ENCODE results near the gene HOXD13. TPM values are rescaled to one million over a fixed set of nuclear protein-coding genes. Genes with fewer than 3 reads are reported as not detected.

The HOXD13 gene
- total and polyA plus RNA-seq, 2 of the 13 experiments (the other 11 are each of a cell fraction or from before 2014, with no cell fraction given) = not detected

DNA sequence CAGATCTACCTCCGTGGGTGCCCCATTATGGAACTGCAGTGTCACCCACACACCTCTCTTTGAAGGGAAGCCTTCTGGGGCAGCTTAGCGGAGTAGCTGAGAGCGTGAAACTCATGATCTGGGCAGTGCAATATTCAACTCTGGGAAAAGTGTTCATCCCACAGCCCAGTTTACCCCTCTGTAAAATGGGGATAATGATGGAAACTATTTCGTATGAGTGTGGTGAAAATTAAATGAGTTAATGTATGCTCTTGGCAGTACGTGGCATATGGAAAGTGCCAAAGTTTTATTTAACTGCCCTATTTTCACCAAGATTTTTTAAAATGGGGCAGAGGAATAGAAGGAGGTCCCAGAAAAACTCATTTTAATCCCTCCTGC is 20.2 kb upstream of the HOXD13 start:
- peaks cover 18 to 98% of the 10 kb centered on the region in 2 experiments for H3K27me3 ChIP-seq (ENCODE audit: control insufficient read depth in 1 of 2, insufficient read depth in 2 of 2, low read length in 2 of 2)
- intact Hi-C loops (cut with micrococcal nuclease; ENCODE audit: unreplicated experiment) (no loop called here), in situ Hi-C loops (cut with HindIII; ENCODE audit: extremely low pct_ligation_motif_present, low pct_unique_long_range_greater_than_20kb) (no loop called here)
- H4K20me1 ChIP-seq (ENCODE audit: insufficient read depth, low read length) = no peaks in the 10 kb centered on the region
- no peak overlapping the region for H3K4me3 ChIP-seq (replicated peaks in 1 of 3; ENCODE audit: insufficient read depth in 1 of 3, low read depth in 2 of 3, low read length in 3 of 3)
- no peak overlapping the region for H3K9ac ChIP-seq (ENCODE audit: insufficient read depth, low read depth, low read length)
- no peak for ATAC-seq
- no peaks in the 10 kb centered on the region for H3K9me3 ChIP-seq (ENCODE audit: low read length)
- no peak for DNase-seq (ENCODE audit: low spot score)
- POLR2A ChIA-PET = no interaction called here
- no peak for TF ChIP-seq ZFP41 (CRISPR knock-in tag; IDR thresholded peaks at IDR 0.05; ENCODE audit: borderline replicate concordance)
- TF ChIP-seq SMYD3 (CRISPR knock-in tag; IDR thresholded peaks at IDR 0.05) = no peak
- no peak for TF ChIP-seq HOXA3 (CRISPR knock-in tag; IDR thresholded peaks at IDR 0.05)
- TF ChIP-seq RBM39 (IDR thresholded peaks at IDR 0.05; ENCODE audit: low read depth, low read length, poor library complexity, severe bottlenecking) = no peak
- peak; percentile 44; the same call in 1 of the 2 replicates for TF ChIP-seq ZNF629 (CRISPR knock-in tag; conservative IDR thresholded peaks at IDR 0.05)
- TF ChIP-seq, protein P1, sequence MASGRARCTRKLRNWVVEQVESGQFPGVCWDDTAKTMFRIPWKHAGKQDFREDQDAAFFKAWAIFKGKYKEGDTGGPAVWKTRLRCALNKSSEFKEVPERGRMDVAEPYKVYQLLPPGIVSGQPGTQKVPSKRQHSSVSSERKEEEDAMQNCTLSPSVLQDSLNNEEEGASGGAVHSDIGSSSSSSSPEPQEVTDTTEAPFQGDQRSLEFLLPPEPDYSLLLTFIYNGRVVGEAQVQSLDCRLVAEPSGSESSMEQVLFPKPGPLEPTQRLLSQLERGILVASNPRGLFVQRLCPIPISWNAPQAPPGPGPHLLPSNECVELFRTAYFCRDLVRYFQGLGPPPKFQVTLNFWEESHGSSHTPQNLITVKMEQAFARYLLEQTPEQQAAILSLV (CRISPR knock-in tag; IDR thresholded peaks at IDR 0.05; ENCODE audit: borderline replicate concordance) = no peak
- no peak for TF ChIP-seq HNF4G (IDR thresholded peaks at IDR 0.05; ENCODE audit: borderline replicate concordance, low read depth, low read length)
- TF ChIP-seq HNF4G (CRISPR knock-in tag; IDR thresholded peaks at IDR 0.05; ENCODE audit: borderline replicate concordance, low read depth) = no peak
- no peak for TF ChIP-seq ZNF121 (CRISPR knock-in tag; IDR thresholded peaks at IDR 0.05)
- TF ChIP-seq ZNF572 (CRISPR knock-in tag; IDR thresholded peaks at IDR 0.05) = no peak
- H3K36me3 ChIP-seq (replicated peaks in 1 of 2; ENCODE audit: control insufficient read depth in 1 of 2, insufficient read depth in 2 of 2, low read length in 2 of 2) = no peaks in the 10 kb centered on the region
- no TSS peak for BruUV-seq (replicated peaks)
- no peak overlapping the region for H3K27ac ChIP-seq (ENCODE audit: extremely low read length, insufficient read depth, low read length)
- CTCF ChIA-PET (ENCODE audit: low intra/inter-chr PET ratio, low total read pairs) = no interaction called here
- no peaks in the 10 kb centered on the region for H3K4me1 ChIP-seq (ENCODE audit: insufficient read depth, low read length)
- H3K4me2 ChIP-seq (ENCODE audit: low read depth, low read length) = no peak overlapping the region
- 46% methylated on average over 5 of the region's 5 CpGs for WGBS (ENCODE audit: low lambda C conversion rate)
- no peaks in the 10 kb centered on the region for H3K79me2 ChIP-seq (ENCODE audit: insufficient read depth, low read length)
- no peak overlapping the region for H2AFZ ChIP-seq (ENCODE audit: low read length)
- no peak for FAIRE-seq

Data from HepG2 (cell line).